ENCODE results near the gene MINDY4.

MINDY4 gene

DNA sequence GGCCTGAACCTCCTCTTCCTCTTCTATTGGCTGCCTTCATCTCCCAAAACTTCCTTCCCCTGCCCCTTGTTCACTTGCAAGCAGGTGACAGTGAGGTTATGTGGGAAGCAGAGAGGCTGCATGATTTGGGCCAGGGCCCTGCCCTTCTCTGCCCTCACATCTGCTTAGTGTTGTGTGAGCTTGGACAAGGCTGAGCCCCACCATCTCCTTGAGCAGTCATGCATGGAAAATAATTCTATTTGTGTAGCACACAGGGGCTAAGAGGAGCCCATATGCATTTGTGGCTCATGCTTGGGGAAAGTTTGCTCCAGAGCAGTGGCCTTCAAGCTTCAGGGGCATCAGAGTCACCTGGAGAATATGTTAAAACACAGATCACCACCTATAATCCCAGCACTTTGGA, 113.7 kb downstream of the MINDY4 start:
- DNase-seq, result no peak

- no peak for DNase-seq
Observed at GRCh38 chr7:30886608-30887011, 115.4 kb downstream of the MINDY4 start.

DNA sequence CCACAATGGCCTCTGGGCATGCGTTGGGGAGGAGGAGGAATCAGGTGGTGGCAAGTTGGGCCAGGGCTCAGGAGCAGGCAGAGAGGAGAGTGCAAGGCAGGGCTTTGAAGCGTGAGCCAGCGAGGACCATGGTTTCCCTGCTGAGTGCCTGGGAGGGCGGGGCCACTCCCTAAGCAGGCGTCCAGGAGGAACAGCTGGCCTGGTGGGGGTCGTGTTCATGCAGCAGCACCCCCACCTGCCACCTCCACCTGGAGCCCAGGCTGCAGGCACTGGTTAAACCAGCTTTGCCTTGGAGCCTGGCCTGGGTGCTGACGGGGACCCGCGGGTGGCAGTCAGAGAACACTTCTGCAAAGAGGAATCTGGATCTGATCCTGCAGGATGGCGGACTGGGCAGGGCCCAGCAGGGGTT, 116.3 kb downstream of the MINDY4 start:
- DNase-seq, result no peak

GRCh38 chr7:30888747-30889146, 117.5 kb downstream of the MINDY4 start:
- DNase-seq, result no peak

GRCh38 chr7:30890226-30890625, 119.0 kb downstream of the MINDY4 start:
- no peak for DNase-seq

DNA sequence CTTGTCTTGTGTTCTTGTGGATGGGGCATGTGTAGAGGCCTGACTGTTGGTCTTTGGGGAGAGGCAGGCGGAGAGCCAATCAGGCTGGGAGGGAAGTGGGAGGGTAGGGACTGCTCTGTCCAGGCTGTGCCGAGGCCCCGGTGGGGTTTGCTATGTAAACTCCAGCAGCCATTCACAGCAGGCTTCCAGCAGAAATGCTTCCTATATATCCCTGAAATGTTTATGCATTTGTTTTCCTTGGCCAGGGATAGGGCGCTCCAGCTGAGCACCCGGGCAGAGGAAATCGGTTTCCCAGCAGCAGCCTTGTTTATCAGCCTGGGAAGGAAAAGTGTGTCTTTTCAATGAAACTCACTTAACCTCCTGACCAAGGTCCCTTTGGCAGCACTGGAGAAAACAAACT, 122.1 kb downstream of the MINDY4 start:
- no peak for DNase-seq

- no peak for DNase-seq
Observed at GRCh38 chr7:30894009-30894408, 122.8 kb downstream of the MINDY4 start.

DNA sequence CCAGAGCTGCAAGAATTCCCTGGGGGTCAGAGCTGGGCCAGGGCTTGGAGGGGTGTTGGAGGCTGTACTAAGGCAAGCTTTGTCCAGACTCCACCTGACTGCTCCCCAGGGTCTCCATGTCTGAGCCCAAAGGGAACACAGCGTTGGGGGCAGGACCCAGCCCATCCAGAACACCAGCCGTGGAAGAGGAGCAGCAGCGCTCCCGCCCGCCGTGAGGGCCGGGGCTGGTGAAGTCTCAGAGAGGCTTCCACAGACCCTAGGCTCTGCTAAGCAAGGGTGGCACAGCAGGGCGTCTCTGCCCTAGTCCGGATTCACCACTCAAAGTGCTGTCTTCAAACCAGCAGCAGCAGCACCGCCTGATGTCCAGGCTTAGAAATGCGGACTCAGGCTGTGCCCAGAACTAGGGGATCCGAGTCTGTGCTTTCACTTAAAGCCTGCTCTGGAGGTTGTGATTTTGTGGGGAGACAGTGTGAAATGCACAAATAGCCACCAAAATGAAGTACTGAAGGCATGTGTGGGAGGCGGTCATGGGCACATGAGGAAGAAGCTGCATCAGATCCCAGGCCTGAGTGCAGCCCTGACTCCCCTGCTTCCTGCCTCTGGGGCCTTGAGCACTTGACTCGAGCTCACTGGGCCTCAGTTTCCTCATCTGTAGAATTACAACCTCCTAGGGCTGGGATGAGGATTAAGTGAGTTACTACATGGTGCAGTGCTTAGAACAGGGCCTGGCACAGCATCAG, 123.8 kb downstream of the MINDY4 start:
- DNase-seq, result no peak

DNA sequence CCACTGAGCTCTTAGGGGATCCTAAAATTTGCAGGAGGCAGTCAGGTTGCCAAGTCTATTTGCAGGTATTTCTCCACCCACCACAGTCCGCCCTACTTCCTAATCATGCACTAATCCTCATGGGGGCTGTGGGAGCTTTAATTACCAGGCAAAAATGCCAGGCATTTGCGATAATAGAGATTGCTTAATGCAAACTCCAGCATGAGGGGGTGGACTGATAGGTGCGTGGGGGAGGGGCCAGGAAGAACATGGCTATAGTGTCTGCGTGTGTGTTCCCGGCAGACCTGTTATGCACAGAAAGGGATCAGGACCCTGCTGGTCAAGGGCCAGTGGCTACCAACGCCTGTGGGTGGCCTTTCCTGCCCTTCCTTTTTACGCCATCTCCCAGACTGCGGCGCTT, 124.8 kb downstream of the MINDY4 start:
- DNase-seq, result no peak

- no peak for DNase-seq
Observed at GRCh38 chr7:30896783-30897637, 125.8 kb downstream of the MINDY4 start.

DNA sequence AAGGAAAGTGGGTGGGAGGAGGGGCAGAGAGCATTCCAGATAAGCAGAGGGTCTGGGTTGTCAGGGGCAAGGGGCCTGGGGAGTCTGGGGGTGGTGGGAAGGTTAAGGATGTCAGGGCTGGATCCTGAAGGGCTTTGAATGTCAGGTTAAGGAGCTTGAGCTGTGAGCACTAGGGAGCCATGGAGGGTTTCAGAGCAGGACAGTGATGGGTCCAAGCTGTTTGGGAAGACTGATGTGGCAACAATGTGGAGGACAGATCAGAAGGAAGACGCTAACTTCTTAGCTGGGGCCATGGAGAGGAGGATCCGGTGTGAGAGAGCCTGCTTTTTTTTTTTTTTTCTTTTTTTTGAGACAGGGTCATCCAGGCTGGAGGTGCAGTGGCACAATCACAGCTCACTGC, 126.6 kb downstream of the MINDY4 start:
- DNase-seq, result no peak

DNA sequence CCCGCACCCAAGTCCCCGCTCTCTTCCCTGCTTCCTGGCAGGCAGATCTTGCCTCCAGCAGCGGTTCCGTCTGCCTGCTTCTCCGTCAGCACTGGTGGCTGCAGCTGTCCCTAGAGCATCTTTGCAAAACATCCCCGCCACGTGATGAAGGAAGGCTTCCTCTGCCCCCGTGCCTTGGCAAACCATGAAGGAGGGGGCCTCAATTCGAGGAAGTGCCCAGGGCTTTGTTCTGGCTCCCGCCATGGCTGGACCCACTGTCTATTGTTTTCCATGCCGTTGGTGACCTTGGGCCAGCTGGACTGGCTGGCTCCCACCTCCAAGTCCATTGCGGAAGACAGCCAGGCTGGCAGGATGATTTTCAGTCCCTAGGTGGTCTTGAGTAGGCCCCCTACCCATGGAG, 127.2 kb downstream of the MINDY4 start:
- DNase-seq, result no peak

DNA sequence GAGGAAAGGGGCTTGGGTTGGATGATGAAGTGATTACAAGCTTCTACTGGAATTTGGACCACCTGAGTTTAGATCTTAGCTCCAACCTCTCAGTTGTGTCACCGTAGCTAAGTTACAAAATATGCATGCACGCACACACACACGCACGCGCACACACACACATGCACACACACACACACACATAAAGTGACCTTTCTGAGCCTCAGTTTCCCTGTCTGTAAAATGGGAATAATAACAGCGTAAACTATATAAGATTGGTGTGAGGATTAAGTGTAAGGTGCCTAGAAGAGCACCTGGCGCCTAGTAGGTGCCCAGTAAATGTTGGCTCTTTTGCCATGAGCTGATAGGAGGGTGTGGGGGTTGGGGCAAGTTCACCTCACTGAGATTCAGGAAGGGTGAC, 127.8 kb downstream of the MINDY4 start:
- no peak for DNase-seq

DNA sequence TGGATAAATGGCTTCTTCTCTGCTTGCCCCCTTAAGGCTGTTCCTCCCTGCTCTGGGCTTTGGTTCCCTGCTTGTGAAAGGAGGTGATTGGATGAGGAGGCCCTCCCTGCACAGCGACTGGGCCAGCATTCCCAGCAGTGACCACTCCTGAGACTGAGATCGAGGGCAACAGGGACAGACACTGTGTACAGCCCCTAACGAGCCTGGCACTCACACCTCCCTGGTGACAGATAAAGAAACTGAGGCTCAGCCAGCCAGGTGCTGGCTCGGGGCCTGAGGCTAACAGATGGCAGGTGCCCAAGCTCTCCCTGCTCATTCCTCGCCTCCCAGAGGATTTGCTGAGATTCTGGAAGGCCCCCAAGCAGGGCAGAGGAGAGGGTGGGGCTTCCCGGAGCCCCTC, 128.4 kb downstream of the MINDY4 start:
- no peak for DNase-seq

DNA sequence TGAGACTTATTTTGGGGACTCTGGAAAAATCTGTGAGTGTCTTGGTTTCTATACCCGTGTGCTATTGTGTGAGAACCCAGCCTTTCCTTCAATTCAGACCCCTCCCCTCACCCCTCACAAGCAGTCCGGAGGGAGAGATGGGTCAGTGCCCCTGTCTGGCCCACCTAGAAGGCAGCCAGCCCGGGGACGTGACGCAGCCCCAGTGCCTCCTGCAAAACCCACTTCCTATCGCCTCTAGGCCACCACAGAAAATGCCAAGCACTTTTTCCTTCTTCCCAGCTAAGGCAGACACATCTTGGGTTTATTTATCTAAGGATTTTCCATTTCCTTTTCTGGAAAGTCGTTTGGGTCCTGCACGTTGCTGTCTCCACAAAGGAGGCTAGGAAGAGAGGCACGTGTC, 128.8 kb downstream of the MINDY4 start:
- no peak for DNase-seq

GRCh38 chr7:30900803-30901362, 129.7 kb downstream of the MINDY4 start:
- DNase-seq, result no peak

DNA sequence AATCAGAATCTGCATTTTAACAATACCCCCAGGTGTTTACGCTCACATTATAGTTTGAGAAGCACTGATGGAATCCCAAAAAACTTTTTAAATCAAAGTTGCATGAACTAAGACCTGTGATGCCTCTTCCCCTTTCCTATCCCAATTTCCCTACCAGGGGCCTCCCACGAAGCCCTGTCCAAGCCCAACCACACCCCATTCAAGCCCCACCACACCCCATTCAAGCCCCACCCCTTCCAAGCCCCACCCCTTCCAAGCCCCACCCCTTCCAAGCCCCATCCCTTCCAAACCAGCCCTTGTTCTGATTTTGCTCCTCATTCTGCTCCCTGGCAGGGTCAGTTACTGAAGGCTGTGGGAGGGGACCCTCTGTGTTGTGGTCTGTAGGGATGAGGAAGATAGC, 130.6 kb downstream of the MINDY4 start:
- DNase-seq, result no peak

DNA sequence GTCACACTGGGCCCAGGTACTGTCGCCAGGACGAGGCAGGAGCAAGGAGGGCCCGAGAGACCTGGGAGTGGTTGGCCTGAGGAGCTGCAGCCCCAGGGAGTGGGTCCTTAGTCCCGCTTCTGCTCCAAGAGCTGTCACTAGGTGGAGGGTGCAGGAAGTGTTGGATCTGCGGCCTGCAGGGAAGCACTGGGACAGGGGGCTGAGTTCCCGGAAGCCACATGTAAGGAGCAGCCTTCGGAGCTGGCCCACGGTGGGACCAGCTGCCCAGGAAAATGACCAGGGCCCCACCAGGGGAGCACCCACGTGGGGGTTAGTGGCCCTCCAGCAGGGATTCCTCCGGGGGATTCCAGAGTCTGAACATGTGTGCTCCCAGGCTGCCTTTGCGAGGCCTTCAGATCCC, 131.2 kb downstream of the MINDY4 start:
- no peak for DNase-seq

DNA sequence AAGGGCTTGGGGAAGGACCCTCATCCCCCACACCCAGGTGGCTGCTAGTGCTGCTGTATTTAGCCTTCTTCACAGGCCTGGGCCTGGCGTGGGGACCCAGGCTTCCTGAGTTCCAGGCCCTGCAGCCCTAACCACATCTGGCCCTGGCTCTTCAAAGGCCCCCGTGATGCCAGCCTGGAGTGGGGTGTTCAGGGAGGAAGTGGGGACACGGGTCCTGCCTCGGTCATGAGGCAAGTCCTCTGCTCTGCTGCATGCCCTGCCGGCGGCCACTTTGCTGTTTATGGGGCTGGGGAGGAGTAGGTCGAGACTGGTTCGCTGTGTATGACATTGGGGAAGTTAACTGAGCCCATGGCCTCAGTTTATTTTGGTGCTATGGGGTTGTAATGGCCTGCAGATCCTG, 131.9 kb downstream of the MINDY4 start:
- no peak for DNase-seq

DNA sequence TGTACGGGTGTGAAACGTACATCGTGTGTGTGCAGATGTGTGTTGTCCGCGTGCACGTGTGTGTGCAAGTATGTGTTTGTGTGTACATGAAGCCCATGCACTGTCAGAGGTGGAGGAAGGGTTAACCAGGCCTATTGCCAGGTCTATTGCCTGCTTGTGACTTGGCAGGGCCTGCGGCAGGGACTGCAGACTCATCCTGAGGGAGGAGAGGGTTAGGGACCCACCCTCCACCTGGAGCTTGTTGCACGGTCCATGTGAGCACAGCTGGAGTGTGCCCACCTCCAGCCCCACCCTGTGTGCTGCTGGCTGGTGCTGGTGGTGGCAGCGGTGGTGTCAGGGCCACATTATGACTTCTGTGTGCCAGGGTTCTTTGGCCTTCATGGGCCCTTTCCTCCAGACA, 133.3 kb downstream of the MINDY4 start:
- DNase-seq, result no peak

GRCh38 chr7:30905078-30906012, 134.1 kb downstream of the MINDY4 start:
- no peak for DNase-seq

GRCh38 chr7:30906014-30906413, 134.8 kb downstream of the MINDY4 start:
- DNase-seq, result no peak

All from NCI-H748 treated with DMSO at 0.1 percent for 48 hours (cell line).